Activated CD4-positive, alpha-beta T cell treated with anti-CD3 and anti-CD28 coated beads, Interleukin-2, amount 50 U/mL, for 48 hours (primary cell): ENCODE measurements around the gene ARIH2.
"Not testable (repeated sequence)": the region's sequence is repeated elsewhere in the genome, so short reads cannot be mapped to it uniquely, and the experiment has no call there.

ENCODE experiments used
- DNase-seq, 2 experiments: peaks; one replicate each; pipeline ENCODE4 v3.0.0-alpha.2; 2020

ARIH2 gene

GRCh38 chr3:48918388-48919214 is at the start of gene ARIH2:
TSS of gene ARIH2 (plus strand) at chr3:48918842. CDS start at chr3:48927559, 8,717 bp downstream.
- peak; percentile 88 to 91 for DNase-seq

- no peak for DNase-seq
Measured at GRCh38 chr3:48877671-48878070, 41.0 kb upstream of the ARIH2 start.

DNA sequence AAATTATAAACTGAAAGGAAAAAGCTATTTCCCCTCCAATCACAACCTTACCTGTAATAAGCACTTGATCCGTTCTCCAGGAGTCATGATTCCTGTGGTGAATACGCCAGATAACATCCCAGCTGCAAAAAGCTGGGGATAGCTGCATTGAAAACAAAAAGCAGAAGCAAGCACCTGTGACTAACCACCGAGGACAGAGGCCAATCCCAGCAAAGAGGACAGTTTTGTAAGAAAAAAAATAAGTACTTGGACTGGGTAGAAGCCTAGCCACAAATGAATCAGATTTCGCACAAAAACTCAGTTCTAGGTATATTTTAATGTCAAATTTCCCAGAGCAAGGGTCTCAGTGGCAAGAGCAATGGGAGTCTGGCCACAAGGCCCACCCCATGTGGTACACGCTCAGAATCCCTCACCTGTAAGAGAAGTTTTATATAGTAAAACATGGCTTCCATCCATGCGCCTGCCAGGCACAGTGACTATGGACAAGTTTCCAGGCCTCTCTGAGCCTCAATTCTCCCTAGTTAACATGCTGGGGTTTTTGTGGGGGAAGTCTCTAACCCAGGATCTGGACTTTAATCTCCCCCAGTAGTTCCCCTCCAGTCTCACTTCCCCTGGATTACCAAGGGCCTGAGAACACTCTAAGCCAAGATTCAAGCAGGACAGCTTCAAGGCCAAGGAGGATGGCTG is 39.2 kb upstream of the ARIH2 start:
- DNase-seq = no peak

DNA sequence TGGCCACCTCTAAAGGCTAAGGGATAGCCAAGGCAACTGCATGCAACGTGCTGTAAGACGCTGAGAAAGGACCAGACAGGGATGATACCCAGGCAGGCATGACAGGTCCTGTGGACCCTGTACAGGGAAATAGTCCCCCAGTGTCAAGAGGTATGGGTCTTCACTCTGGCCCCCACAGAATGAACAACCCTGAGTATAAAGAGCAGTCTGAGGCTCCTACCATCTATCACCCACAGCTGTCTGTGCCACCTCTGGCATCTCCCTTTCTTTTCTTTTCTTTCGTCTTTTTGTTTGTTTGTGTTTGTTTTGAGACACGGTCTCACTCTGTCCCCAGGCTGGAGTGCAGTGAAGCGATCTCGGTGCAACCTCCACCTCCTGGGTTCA is 38.7 kb upstream of the ARIH2 start:
- DNase-seq = no peak

- DNase-seq = no peak
Measured at GRCh38 chr3:48881006-48881405, 37.6 kb upstream of the ARIH2 start.

DNA sequence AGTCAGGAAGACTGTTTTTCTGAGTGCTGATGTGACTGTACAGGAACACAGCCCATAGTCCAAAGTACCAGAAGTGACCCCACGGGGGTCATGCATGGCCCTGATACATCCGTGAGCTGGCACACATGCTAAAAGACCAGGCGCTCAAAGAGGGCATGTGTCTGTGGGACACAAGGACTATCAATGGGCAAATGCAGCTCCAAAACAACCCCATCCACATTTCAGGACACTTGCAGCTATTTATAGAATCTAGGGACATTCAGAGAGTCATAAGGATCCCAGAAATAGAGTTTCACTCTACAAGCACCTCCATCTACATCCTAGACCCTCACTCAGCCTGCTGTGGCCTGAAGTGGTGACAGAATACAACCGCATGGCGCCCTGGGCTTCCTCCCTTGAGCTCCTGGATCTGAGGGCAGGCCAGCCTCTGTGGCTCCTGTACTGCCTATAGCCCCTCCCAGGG is 37.0 kb upstream of the ARIH2 start:
- no peak for DNase-seq

- no peak for DNase-seq
Measured at GRCh38 chr3:48885753-48886152, 32.9 kb upstream of the ARIH2 start.

DNA sequence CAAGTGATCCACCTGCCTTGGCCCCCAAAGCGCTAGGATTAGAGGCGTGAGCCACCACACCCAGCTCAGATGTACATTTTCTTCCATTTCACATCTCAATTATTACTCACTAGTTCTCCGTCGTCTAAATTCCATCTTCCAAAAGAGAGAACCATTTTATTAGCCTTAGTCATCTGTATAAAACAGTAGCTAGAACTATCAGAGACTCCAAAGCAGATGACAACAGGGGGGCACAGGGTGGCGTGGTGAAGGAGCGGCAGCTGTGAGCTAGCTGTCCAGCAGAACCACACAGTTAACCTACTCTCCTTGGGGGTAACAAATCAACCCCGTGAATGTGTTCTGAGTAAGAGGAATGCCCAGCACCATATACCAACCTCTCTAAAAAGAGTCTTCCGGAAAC is 27.0 kb upstream of the ARIH2 start:
- DNase-seq = no peak

DNA sequence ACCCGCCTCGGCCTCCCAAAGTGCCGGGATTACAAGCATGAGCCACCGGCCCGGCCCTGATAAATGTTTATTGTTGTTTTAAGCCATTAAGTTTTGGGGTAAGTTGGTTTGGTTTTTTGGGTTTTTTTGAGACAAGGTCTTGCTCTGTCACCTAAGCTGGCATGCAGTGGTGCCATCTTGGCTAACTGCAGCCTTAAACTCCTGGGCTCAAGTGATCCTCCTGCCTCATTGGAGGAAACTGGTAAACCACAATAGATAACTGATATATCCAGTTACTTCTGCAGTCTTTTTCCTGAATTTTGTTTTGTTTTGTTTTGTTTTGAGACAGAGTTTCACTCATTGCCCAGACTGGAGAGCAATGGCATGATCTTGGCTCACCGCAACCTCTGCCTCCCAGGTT is 24.1 kb upstream of the ARIH2 start:
- DNase-seq = no peak

- no peak for DNase-seq
Measured at GRCh38 chr3:48896936-48897335, 21.7 kb upstream of the ARIH2 start.

- DNase-seq = peak in 1 of 2 experiments; percentile 25
Measured at GRCh38 chr3:48897460-48898376, 20.9 kb upstream of the ARIH2 start.

DNA sequence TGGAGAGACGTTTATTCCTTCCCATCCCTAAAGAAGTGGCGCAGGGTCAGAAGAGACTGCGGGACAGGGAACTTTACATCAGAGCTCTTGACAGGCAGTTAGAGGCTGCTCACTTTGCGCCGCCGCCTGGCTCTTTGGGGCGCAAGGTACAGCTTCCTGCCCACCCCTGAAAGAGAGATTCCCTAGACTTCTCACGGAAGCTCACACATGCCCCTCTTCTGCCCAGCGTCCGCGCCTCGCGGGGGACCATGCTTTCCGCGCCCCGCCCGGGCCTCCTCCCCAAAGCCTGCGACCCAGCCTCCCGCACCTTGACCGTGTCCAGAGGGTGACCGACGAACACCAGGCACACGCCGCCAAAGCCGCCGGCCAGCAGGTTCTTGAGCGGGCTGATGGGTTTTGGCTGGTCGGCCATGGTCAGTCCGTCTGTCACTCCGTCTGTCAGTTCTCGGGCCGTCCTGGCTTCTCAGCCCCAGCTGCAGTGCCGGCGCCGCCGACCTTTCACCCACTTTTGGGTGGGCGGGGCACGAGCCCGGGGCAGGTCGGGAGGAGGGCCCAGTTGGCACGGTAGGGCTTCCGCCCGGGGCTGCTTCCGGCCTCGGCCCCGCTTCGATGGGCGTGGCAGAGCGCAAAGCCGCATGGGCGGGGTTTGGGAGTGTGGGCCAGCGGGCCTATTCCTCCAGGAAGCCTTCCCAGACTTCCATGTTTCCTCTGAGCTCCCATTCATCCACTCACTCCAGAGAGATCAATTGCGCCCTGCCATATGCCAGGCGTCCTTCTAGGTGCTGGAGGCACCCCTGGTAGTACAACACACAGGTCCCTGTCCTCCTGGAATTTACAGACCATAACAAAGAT is 20.0 kb upstream of the ARIH2 start, which contains the start of gene SLC25A20:
TSS of gene SLC25A20 (minus strand) at position 500 of the 852 bp plus-strand sequence. CDS start at position 412, 88 bp downstream.
- peak; percentile 93 to 94 for DNase-seq

GRCh38 chr3:48899273-48899672 is 19.4 kb upstream of the ARIH2 start:
- peak; percentile 20 to 21 for DNase-seq

- not testable (repeated sequence) for DNase-seq
Measured at GRCh38 chr3:48907026-48907425, 11.6 kb upstream of the ARIH2 start.

GRCh38 chr3:48915296-48915695 is 3.3 kb upstream of the ARIH2 start:
- no peak for DNase-seq

GRCh38 chr3:48919215-48920138 is 835 bp downstream of the ARIH2 start:
- peak; percentile 56 to 64 for DNase-seq

DNA sequence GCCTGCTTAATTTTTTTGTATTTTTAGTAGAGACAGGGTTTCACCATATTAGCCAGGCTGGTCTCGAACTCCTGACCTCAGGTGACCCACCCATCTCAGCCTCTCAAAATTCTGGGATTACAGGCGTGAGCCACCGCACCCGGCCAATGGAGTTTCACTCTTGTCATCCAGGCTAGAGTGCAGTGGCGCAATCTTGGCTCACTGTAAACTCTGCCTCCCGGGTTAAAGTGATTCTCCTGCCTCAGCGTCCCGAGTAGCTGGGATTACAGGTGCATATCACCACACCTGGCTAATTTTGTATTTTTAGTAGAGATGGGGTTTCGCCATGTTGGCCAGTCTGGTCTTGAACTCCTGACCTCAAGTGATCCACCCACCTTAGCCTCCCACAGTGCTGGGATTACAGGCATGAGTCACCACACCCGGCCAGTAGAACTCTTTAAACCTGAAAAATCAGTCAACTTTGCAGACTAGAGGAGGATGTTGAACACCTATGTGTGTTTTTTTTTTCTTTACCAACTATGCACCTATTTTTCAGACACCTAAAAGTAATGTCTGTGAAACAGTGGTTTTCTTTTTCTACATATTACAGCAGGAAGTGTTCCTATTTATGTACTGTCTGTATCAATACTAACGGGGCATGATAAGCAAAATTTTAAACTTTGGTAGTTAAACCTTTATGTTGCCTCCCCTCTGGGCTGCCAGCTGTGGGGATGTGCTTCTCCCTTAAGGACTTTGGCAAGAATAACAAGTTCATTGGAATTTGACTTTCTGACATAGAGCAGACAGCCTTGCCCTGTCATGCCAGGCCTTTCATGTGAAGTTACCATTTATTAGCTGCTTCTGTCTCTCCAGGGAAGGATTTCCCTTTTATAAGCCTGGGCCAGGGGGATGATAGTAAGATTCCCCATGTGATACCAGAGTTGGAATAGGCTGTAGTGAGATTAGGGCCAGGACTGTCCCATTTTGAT is 8.1 kb downstream of the ARIH2 start:
- peak; percentile 23 to 48 for DNase-seq

- DNase-seq = no peak
Measured at GRCh38 chr3:48927928-48928327, 9.3 kb downstream of the ARIH2 start.

DNA sequence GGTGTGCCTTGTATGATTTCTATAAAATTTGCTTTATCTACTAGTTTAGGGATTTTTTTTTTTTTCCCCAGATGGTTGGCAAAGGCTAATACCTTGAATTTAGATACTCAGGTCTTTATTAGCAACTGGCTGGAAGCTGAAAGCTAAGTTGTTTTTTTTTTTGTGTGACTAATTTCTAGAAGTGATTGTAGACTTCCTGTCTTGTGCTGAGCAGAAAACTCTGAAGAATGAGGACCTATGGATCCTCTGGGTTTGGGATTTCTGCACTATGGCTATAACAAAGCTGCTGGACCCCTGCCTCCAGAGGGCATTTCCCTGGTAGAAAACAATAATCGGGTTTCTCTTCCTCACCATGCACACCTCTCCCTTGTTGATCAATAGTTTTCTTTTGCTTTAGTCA is 10.0 kb downstream of the ARIH2 start:
- DNase-seq = no peak
